SK-N-DZ (cell line): ENCODE measurements around the gene WRAP53.
A peak's percentile ranks its signal among the peaks of the same experiment; 100 is the strongest.

ENCODE experiments used
- DNase-seq: peaks from one replicate; pipeline ENCODE4 v3.0.0-alpha.2; 2015; ENCODE audit warnings: low spot score

Gene WRAP53

DNA sequence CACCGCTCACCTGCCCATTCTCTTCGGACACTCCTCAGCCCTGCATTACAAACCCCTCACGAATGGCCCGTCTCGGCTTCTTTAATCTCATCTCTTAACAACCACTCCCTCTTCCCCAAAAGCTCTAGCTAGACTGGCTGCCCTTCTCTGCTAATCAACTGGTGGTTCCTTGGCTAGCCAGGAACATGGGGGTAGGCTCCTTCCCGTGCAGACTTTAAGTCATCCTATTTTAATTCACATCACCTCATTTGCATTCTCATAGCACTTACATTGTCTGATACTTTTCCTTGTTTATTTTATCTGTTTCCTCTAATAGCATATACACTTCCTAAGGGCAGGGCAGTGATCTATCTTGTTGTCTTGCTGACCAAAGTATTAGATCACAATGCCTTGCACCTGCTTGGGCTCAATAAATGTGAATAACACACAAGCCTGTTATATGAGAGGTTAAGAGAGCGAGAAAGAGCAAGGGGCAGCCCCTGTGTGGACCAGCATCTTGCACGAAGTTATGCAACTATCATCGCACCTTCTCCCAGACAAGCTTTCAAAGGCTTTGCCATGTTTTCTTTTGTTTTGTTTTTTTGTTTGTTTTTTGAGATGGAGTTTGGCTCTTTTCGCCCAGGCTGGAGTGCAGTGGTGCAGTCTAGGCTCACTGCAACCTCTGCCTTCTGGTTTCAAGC is 10.7 kb upstream of the WRAP53 start:
- no peak for DNase-seq

DNA sequence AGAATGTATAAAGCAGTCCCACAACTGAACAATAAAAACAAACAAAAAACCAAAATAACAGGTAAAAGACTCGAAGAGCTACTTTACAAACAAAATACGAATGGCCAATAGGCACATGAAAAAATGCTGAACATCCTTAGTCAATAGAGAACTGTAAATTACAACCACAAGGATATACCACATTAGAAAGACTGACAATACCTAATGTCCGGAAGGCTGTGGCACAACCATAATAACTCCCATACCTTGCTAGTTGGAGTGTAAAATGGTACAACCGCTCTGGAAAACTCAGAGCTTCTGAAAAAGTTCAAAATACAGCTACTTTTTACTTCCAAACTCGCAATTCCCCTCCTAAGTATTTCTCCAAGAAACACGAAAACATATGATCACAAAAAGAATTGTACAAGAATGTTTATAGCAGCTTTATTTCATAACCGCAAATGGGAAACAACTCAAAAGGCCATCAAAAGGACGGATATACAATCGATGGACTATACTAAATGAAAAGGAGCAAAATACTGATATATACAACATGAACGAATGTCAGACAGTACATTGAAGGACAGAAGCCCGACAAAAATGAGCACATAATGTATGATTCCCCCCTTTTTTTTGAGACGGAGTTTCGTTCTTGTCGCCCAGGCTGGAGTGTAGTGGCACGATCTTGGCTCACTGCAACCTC is 3.3 kb upstream of the WRAP53 start:
- DNase-seq: no peak

DNA sequence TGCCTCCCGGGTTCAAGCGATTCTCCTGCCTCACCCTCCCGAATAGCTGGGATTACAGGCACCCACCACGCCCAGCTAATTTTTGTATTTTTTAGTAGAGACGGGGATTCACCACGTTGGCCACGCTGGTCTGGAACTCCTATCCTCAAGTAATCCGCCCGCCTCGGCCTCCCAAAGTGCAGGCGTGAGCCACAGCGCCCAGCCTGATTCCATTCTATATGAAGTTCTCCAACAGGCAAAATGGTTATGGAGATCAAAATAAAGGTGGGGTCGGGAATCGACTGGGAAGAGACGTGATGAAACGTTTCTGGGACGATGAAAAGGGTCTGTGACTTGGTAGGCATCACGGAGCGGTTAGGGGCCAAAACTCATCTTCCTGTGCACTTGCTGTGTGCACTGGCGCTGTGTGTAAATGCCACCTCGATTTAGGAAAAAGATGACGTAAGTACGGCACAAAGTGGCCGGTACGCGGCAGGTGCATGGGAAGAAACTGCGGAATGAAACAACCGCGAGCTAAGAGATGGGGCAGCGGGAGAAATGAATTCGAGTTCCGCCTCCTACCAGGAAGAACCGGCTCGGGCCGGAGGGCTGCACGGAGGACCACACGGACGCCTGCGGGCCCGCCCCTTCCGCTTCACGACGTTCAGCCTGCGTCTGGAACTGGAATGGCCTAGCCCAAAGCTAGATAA is 2.6 kb upstream of the WRAP53 start:
- DNase-seq: peak; percentile 98

DNA sequence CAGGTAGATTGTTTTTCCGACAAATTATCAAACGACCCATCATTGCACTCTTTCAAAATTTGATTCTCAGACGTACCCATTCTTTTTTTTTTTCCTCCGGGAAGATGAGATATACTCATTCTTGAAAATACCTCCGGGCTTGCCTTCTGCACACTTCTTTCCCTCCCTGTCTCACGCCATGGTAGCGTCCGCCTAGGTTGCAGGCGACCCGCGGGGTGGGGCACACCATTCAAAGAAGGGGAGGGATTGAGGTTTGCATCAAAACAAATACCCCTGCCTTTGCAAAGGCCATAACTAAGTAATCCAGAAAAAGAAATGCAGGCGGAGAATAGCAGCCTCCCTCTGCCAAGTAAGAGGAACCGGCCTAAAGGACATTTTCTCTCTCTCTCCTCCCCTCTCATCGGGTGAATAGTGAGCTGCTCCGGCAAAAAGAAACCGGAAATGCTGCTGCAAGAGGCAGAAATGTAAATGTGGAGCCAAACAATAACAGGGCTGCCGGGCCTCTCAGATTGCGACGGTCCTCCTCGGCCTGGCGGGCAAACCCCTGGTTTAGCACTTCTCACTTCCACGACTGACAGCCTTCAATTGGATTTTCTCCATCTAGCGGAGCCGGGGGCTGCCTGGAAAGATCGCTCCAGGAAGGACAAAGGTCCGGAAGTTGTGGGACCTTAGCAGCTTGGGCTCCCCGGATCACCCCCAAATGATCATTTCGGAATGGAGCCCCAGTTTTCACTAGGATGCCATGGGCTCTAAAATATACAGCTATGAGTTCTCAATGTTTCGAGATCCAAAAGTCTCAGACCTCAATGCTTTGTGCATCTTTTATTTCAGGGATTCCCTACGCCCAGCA is 1.8 kb upstream of the WRAP53 start:
- peak; percentile 96 for DNase-seq

DNA sequence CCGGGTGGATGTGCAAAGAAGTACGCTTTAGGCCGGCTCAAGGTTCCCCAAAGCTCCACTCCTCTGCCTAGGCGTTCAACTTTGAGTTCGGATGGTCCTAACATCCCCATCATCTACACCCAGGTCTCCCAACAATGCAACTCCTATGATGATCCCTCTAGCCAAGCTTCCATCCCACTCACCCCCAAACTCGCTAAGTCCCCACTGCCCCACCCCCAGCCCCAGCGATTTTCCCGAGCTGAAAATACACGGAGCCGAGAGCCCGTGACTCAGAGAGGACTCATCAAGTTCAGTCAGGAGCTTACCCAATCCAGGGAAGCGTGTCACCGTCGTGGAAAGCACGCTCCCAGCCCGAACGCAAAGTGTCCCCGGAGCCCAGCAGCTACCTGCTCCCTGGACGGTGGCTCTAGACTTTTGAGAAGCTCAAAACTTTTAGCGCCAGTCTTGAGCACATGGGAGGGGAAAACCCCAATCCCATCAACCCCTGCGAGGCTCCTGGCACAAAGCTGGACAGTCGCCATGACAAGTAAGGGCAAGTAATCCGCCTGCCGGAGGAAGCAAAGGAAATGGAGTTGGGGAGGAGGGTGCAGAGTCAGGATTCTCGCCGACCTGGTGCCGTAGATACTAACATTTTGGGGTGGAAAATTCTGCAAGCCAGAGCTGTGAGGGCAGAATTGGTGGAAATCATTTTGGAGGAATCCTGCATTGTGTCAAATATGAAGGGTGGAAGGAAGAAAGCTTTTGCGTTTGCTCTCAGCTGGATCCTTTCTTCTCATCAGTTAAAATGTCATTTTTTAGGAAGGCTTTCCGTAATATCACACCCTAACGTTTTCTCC is 987 bp upstream of the WRAP53 start, which contains the start of gene TP53:
TSS of gene TP53 (minus strand) at position 419 of the 836 bp plus-strand sequence. CDS start 10,896 bp downstream, outside the sequence.
- DNase-seq: peak; percentile 94

DNA sequence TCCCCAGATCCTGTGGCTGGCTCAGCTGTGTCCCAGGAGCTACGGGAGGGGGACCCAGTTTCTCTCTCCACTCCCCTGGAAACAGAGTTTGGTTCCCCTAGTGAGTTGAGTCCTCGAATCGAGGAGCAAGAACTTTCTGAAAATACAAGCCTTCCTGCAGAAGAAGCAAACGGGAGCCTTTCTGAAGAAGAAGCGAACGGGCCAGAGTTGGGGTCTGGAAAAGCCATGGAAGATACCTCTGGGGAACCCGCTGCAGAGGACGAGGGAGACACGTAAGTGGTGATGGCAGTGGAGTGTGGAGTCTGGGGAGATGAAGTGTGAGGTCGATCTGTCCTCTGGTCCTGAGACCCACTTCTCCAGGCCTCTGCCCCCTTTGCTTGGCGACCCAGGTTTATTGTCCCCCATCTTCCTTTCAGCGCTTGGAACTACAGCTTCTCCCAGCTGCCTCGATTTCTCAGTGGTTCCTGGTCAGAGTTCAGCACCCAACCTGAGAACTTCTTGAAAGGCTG is 585 bp downstream of the WRAP53 start:
- DNase-seq: no peak

DNA sequence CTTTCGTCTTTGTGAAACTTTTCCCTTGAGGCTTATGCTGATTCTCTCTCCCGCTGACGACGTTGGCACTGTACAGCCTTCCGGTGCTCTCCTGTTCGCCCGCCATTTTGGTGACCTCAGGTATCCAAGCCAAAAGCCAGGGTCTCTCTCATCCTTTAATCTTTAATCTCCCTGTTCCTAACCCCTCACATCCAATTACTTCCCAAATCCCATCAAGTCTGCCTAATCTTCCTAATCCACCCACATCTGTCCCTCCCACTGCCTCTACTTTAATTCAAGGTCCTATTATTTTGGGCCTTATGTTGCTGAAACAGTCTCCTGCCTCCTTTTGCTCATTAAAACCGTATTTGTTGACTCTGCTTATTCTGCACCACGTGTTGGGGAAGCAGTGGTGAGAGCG is 7.3 kb downstream of the WRAP53 start:
- no peak for DNase-seq

DNA sequence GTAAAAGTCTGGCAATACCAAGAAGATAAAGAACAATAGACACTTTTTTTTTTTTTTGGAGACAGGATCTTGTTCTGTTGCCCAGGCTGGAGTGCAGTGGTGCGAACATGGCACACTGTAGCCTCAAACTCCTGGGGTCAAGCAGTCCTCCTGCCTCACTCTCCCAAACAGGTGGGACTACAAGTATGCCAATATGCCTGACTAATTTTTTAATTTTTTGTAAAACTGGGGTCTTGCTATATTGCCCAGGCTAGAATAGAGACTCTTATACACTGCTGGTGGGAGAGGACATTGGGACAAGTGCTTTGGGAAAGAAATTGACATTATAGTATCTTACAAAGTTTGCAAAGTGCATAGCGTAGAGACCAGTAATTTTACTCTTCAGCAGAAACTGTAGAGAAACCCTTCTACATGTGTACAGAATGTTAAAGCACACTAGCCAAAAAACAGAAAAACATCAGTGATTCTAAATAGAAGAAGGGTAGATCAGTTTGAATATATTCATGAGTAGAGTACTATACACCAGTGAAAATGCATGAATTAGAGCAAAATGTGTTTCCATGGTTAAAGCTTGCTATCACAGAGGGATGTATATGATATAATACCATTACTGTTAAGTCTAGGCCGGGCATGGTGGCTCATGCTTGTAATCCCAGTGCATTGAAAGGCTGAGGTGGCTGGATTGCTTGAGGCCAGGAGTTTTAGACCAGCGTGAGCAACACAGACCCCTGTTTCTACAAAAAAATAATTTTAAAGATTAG is 9.7 kb downstream of the WRAP53 start:
- no peak for DNase-seq

DNA sequence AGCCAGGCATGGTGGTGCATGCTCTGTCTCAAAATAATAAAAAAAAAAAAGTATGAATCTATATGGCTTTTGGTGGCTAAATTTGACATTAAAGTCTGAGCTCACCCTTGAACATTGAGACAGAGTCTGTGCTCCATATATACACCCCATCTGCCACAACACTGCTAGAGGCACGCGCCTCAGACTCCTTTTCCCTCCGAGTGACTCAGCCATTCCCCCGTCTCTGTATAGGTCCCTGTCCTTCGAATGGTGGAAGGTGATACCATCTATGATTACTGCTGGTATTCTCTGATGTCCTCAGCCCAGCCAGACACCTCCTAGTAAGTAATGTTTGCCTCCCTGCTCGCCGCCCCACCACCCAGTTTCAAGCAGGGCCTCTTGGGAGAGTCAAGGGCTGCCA is 12.2 kb downstream of the WRAP53 start:
- no peak for DNase-seq

DNA sequence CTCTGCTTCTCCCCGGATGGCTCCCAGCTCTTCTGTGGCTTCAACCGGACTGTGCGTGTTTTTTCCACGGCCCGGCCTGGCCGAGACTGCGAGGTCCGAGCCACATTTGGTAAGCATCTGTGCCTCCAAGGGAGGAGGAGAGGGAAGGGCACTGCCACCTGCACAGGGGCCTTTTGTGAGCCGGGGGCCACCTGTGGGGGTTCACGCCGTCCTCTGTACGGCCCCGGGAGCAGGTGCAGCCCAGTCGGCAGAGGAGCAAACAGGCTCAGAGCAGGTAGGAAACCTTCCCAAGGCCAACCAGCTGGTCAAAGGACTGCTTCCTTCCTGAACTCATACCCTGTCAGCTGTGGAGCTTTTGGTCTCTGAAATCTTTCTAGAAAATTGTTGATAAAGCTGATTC is 13.4 kb downstream of the WRAP53 start:
- no peak for DNase-seq

DNA sequence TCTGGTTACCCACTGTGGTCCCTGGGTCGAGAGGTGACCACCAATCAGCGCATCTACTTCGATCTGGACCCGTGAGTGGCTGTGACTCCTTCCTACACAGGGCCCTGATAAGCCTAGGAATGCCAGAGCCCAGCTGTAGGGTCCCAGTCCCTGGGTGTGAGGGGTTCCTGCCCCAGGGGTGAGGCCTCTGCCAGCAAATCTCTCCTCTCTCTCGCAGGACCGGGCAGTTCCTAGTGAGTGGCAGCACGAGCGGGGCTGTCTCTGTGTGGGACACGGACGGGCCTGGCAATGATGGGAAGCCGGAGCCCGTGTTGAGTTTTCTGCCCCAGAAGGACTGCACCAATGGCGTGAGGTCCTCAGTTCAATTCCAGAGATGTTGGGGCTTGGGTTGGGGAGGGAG is 14.5 kb downstream of the WRAP53 start:
- no peak for DNase-seq

DNA sequence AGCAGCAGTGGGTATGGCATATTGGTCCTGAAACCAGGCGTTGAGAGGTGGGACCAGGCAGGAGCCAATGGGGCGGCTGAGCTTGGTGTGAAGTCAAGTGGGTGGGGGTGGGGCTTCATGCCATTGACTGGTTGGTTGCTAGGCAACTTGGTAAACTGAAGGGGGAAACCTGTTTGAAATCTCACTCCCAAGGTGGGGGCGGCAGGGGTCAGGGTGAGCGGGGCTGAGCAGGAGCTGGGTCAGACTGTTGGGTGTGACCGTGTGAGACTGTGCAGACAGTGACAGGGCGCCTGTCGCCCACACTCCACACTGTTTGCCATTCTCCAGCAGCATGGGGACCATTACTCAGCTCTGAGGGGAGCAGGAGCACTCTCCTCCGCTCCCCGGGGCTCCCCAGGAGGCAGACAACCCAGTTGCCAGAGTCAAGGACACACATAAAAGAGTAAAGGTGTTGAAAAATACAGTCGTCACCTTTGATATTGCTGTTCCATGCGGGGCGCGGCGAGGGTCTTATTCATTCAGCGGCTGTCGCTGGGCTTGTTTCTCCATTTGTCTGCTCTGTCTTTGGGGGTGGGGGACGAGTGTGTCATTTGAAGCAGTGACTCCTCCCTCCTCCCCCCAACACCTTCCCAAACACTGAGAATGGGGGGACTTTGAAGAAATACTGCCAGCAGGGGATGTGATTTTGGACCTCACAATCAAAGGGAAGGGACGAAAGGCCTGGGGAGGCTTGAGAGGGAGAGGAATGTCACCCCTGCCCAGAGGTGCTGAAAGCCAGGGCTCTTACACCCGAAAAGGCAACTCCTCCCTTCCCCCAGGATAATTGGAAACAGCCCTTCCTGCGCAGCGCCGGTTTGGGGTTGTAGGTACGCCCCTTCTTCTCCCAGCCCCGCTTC is 15.6 kb downstream of the WRAP53 start:
- DNase-seq: peak; percentile 75

DNA sequence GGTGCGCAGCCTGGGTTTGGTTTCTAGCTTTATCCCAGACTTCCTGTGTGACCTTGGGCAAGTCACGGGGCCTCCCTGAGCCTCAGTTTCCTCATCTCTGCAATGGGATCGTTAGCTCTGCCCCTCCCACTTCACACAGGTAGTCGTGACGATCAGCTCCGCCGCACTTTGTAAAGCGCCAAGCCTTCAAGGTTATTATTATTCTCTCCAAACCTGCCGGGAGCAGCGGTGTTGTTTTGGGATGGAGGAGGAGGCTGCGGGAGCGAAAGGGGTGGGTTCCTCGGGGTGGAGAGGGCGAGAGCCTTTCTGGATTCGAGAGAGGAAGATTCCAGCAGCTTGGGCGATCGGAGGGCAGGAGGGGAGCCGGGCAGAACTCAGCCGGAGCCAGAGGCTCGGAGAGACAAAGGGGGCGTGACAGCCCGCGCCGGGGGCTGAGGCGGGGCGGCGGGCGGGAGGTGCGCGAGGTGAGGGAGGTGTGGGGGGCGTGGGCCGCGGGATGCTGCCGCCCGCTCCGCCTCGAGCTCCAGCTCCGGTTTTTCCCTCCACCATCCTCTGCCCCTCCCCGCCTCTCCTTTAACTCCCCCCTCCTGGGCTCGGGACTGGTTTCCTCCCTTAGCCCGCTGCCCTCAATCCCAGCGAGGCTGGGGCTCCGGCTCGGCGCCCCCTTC is 16.5 kb downstream of the WRAP53 start, which contains the start of gene EFNB3:
TSS of gene EFNB3 (plus strand) at position 602 of the 668 bp plus-strand sequence. CDS start 397 bp downstream, outside the sequence.
- DNase-seq: peak; percentile 82

DNA sequence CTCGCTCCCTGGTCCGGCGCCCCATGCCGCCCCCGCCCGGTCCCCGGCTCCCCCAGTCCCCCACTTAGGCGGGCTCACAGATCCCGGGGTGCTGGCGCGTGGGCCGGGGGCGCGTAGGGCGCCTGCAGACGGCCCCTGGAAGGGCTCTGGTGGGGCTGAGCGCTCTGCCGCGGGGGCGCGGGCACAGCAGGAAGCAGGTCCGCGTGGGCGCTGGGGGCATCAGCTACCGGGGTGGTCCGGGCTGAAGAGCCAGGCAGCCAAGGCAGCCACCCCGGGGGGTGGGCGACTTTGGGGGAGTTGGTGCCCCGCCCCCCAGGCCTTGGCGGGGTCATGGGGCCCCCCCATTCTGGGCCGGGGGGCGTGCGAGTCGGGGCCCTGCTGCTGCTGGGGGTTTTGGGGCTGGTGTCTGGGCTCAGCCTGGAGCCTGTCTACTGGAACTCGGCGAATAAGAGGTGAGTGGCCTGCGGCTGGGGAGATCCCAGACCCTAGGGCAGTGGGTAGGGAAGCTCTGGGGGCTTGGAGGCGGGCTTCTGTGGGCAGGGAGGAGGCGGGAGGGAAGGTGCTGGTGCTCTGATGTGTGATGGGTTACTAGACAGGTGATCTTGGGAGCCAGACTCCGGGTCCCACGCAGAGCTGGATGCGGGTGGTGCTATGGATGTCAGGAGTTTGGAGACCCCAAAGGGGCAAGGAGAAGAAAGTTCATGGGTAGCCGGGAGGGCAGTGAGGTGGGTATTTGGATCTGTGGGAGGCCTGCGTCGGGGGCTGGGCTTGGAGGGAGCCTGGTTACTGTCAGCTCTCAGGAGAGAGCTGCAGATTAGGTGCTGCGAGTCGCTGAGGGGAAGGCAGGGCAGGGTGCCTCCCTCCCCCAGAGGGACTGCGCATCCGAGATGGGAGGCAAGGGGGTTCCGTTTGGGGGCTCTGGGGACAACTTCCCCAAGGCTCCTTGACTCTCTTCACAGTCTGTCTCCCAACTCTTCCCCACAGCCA is 17.3 kb downstream of the WRAP53 start:
- DNase-seq: peak; percentile 66

DNA sequence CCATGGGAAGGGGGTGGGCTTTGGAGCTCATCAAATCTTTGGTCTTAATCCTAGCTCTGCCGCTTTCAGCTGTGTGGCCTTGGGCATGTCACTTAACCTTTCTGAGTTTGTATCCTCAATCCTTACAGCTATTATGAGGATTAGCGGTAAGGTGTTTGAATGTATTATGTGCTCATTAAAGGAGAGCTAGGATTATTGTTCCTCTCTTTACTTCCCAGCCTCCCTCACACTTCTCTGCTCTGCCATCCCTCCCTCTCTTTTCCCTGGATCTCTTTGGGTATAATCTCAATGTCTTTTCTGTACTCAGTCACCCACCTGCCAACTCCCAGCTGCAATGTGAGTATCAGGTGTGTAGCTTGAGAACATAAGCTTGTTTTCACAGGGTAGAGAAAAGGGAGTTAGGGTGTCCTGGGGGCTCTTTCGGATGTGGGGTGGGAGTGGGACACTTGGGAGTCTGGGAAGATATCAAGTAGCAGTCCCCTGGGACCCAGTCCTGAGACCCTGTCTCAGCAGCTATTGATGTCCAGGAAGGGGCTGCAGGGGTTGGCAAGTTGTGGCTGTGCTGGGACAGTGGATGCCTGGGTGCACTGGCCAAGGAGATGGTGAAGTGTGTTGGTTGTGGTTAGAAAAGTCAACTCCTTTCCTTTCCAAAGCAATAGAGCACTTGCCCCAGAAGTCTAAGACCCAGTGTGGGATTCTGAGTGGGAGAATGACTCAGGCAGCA is 18.5 kb downstream of the WRAP53 start:
- DNase-seq: no peak

DNA sequence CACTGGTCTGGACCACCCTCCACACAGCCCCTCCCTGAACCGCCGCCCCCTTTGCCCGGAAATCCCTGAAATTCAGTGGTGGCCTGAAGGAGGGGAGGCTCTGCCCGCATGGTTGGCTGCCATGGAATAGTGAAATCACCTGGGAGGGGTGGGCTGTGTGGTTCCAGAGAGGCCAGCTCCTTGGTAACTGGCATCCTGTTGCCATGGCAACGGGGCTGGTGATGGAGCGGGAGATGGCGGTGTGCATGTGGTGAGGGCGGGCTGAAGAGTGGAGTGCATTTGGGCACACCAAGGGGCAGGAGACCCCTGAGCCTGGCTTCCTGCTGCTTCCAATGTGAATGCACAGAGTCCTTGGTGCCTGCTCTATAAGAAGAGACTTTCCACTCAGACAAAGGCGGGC is 19.2 kb downstream of the WRAP53 start:
- peak; percentile 72 for DNase-seq
